GM12878 (cell line): ENCODE measurements around the gene S100A4. TPM values are rescaled to one million over a fixed set of nuclear protein-coding genes. Genes with fewer than 3 reads are reported as not detected.
"Not testable (repeated sequence)": the region's sequence is repeated elsewhere in the genome, so short reads cannot be mapped to it uniquely, and the experiment has no call there.

Experiments used
- ATAC-seq: fragments of 200-7000 bp; cut with Tn5 transposase; 3 replicates; pipeline ENCODE4 v1.9.1; 2020; ENCODE audit warnings: mild to moderate bottlenecking, moderate library complexity
- BruUV-seq: library from RNA; stranded (reverse); fragments of 400-500 nt; replicated peaks from 2 replicates; lab custom pipeline; 2021; lab: Mats Ljungman, UMichigan
- CTCF ChIA-PET: fragments of 300-600 bp; sonication (Branson Sonifier 250); formaldehyde crosslinking; extraction: SDS; loops from one replicate; lab custom pipeline; 2021; ENCODE audit warnings: inconsistent platforms; lab: Yijun Ruan, JAX
- POLR2A ChIA-PET: fragments of 350-600 bp; formaldehyde crosslinking; extraction: SDS; loops from one replicate; lab custom pipeline; 2021; ENCODE audit warnings: inconsistent platforms; lab: Charles Lee
- RAD21 ChIA-PET: fragments of 300-600 bp; sonication (Branson Sonifier 250); formaldehyde crosslinking; loops from one replicate; lab custom pipeline; 2023; ENCODE audit warnings: antibody characterized with exemption; ENCODE audit not compliant: unreplicated experiment; lab: Charles Lee
- SMC1A ChIA-PET: fragments of 300-600 bp; sonication (Branson Sonifier 250); formaldehyde crosslinking; loops from one replicate; lab custom pipeline; 2023; ENCODE audit not compliant: unreplicated experiment, uncharacterized antibody; lab: Charles Lee
- DNase-seq: peaks from one replicate; pipeline ENCODE4 v3.0.0-alpha.2; 2011; ENCODE audit warnings: low read depth, low spot score
- FAIRE-seq: peaks from 3 replicates; lab custom pipeline; 2011; peaks lifted over from hg19 to GRCh38; lab: Jason Lieb, UNC
- H2AFZ ChIP-seq: 2 replicates; pipeline ENCODE4 v1.6.0; 2011; ENCODE audit warnings: low read depth, low read length, control low read depth; ENCODE audit not compliant: control insufficient read depth
- H3K27ac ChIP-seq: 2 replicates; pipeline ENCODE4 v1.5.1; 2011; ENCODE audit warnings: control low read depth; ENCODE audit not compliant: control insufficient read depth, insufficient read depth
- H3K27me3 ChIP-seq, 2 experiments: replicated peaks in 1 of 2; 2 replicates each; pipeline versions ENCODE4 v1.6.0 to v1.6.1; 2011; ENCODE audit warnings: low read length in 1 of 2; ENCODE audit not compliant: control insufficient read depth in 2 of 2, insufficient read depth in 2 of 2
- H3K36me3 ChIP-seq, 2 experiments: 2 replicates each; pipeline ENCODE4 v1.5.1; 2011; ENCODE audit warnings: low read length in 1 of 2; ENCODE audit not compliant: control insufficient read depth in 2 of 2, insufficient read depth in 2 of 2
- H3K4me1 ChIP-seq: 2 replicates; pipeline ENCODE4 v1.6.1; 2011; ENCODE audit warnings: mild to moderate bottlenecking, low read length, moderate library complexity, mixed read lengths; ENCODE audit not compliant: control insufficient read depth, insufficient read depth
- H3K4me2 ChIP-seq: 2 replicates; pipeline ENCODE4 v1.6.0; 2011; ENCODE audit warnings: control low read depth; ENCODE audit not compliant: control insufficient read depth, insufficient read depth
- H3K4me3 ChIP-seq: fragments of 200-600 bp; sonication (generic); 2 replicates; pipeline ENCODE4 v1.5.1; 2016
- H3K79me2 ChIP-seq: 2 replicates; pipeline ENCODE4 v1.6.0; 2011; ENCODE audit warnings: low read length; ENCODE audit not compliant: control insufficient read depth, insufficient read depth
- H3K9ac ChIP-seq: 2 replicates; pipeline ENCODE4 v1.8.0; 2011; ENCODE audit warnings: low read length, control low read depth, mixed read lengths; ENCODE audit not compliant: control insufficient read depth, insufficient read depth
- H3K9me3 ChIP-seq: replicated peaks from 3 replicates; pipeline ENCODE4 v1.5.1; 2011; ENCODE audit warnings: mild to moderate bottlenecking, low read length; ENCODE audit not compliant: control insufficient read depth, insufficient read depth
- H4K20me1 ChIP-seq: 2 replicates; pipeline ENCODE4 v1.6.0; 2011; ENCODE audit not compliant: control insufficient read depth, insufficient read depth
- BMI1 ChIP-seq: fragments of 450-650 bp; IDR thresholded peaks from 2 replicates; pipeline ENCODE4 v1.6.1; 2016; ENCODE audit warnings: mild to moderate bottlenecking, moderate library complexity, borderline replicate concordance
- CEBPZ ChIP-seq: fragments of 150-350 bp; IDR thresholded peaks from 2 replicates; pipeline ENCODE4 v1.6.1; 2016; ENCODE audit warnings: low read depth, low read length
- CUX1 ChIP-seq: IDR thresholded peaks from 2 replicates; pipeline ENCODE4 v1.6.1; 2012; ENCODE audit warnings: improper control_type of control experiment, low read depth, low read length; ENCODE audit not compliant: insufficient replicate concordance
- HDGF ChIP-seq: fragments of 450-650 bp; IDR thresholded peaks from 2 replicates; pipeline ENCODE4 v1.6.1; 2016; ENCODE audit warnings: antibody characterized with exemption
- MAX ChIP-seq: IDR thresholded peaks from 2 replicates; pipeline ENCODE4 v1.6.1; 2012; ENCODE audit warnings: low read depth, low read length, improper control_type of control experiment
- MTA3 ChIP-seq: IDR thresholded peaks from 2 replicates; pipeline ENCODE4 v1.6.1; 2012; ENCODE audit warnings: low read length, inconsistent platforms, borderline replicate concordance
- SP1 ChIP-seq: IDR thresholded peaks from one replicate; pipeline ENCODE4 v1.6.1; 2011; ENCODE audit warnings: low read depth, low read length
- WGBS: methylation state at CpG from one replicate; pipeline ENCODE4 v1.1.6; 2016; ENCODE audit warnings: low lambda C conversion rate; ENCODE audit not compliant: insufficient replicate concordance, insufficient coverage; ENCODE audit errors: missing lambda C conversion rate; 5-methylcytosine and 5-hydroxymethylcytosine counted together
- in situ Hi-C: fragments of 300-500 bp; cut with MboI; formaldehyde crosslinking; loops from 9 replicates; pipeline ENCODE4 v1.14.3; 2018; ENCODE audit warnings: mixed read lengths
- intact Hi-C: fragments of 100-400 bp; cut with micrococcal nuclease; formaldehyde crosslinking; loops from one replicate; pipeline ENCODE4 v1.14.2; 2022; ENCODE audit not compliant: unreplicated experiment
- polyA plus RNA-seq, 11 experiments: library from polyadenylated mRNA; depleted of rRNA in 4 of 11; unstranded in 6 of 11; stranded (reverse) in 5 of 11; fragments of >200 nt; fragmentation: Nextera tagmentation in 4 of 11; fragmentation: Illumina TruSeq in 1 of 11; extraction: Ambion mirVana in 4 of 11; extraction: Trizol in 1 of 11; gene quantifications; 1 replicate in 1 of 11; 2 replicates in 10 of 11; pipeline versions ENCODE4 v1.2.1 to v1.2.3, GENCODE V29; 2011 to 2016; ENCODE audit warnings: inconsistent platforms in 2 of 11, missing spikeins in 2 of 11, low read depth in 1 of 11
- total RNA-seq, 4 experiments: library from RNA; depleted of rRNA in 3 of 4; stranded (reverse); fragments of >200 nt in 3 of 4; fragmentation: Illumina TruSeq in 1 of 4; extraction: Trizol in 1 of 4; gene quantifications; 2 replicates each; pipeline versions ENCODE4 v1.2.1 to v1.2.3, GENCODE V29; 2013 to 2021

S100A4 gene
- total and polyA plus RNA-seq, 10 of the 15 experiments (the other 5 are each of a cell fraction or from before 2014, with no cell fraction given): 4.3 to 104 (median 27.3) TPM

- TF ChIP-seq CUX1: no peak
- no peak for TF ChIP-seq HDGF
- no peak for TF ChIP-seq SP1
- TF ChIP-seq MTA3: no peak
- no peak for TF ChIP-seq CEBPZ
- TF ChIP-seq BMI1: no peak
- TF ChIP-seq MAX: no peak
- TF ChIP-seq, all 136 proteins: peak for 0
Observed at GRCh38 chr1:153525088-153525728, 20.4 kb downstream of the S100A4 start (continued).

GRCh38 chr1:153522353-153523048, 23.1 kb downstream of the S100A4 start:
- FAIRE-seq, H3K9me3 ChIP-seq, H3K4me3 ChIP-seq, H3K9ac ChIP-seq, H3K79me2 ChIP-seq, H2AFZ ChIP-seq, H3K4me1 ChIP-seq, BruUV-seq, H3K27me3 ChIP-seq, ATAC-seq, in situ Hi-C loops, H4K20me1 ChIP-seq, DNase-seq, intact Hi-C loops, H3K36me3 ChIP-seq, POLR2A ChIA-PET, H3K4me2 ChIP-seq, H3K27ac ChIP-seq: not testable (repeated sequence)
- ChIA-PET RAD21 (interaction anchor here (1.3 kb wide), 1 partner anchor 11 kb away, joined by 3 read pairs; no protein-coding TSS in a partner anchor), SMC1A (interaction anchor here (0.6 kb wide), 1 partner anchor 19 kb away, joined by 3 read pairs; no protein-coding TSS in a partner anchor), CTCF (interaction anchor here (1.2 to 1.4 kb wide), 3 partner anchors 9 to 167 kb away, joined by 3 to 4 read pairs (median 3); no protein-coding TSS in a partner anchor)
- WGBS: 55% methylated on average over 14 of the region's 14 CpGs
